GM18520 (cell line): ENCODE measurements around the gene WDR89.
"Not testable (repeated sequence)": the region's sequence is repeated elsewhere in the genome, so short reads cannot be mapped to it uniquely, and the experiment has no call there.

Experiments used
- ATAC-seq: cut with Tn5 transposase; IDR thresholded peaks from one replicate; pipeline ENCODE4 v1.9.1; 2021; ENCODE audit not compliant: unreplicated experiment

WDR89 gene

DNA sequence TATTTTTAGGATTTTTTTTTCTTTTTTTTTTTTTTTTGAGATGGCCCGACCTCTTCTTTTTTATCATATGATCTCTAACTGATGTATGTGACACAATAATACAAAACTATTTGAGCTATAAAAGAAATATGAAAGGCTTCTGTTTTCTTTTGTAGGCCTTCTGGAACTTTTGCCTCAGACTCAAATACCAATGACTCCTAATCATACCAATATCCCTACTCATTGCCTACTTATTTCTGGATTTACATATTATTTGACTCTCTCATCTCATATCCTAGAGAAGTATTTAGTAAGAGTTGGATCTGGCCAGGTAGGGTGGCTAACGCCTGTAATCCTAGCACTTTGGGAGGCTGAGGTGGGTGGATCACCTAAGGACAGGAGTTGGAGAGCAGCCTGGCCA is 12.7 kb upstream of the WDR89 start:
- ATAC-seq, result no peak

GRCh38 chr14:63652406-63652805 is 10.7 kb upstream of the WDR89 start:
- ATAC-seq, result no peak

DNA sequence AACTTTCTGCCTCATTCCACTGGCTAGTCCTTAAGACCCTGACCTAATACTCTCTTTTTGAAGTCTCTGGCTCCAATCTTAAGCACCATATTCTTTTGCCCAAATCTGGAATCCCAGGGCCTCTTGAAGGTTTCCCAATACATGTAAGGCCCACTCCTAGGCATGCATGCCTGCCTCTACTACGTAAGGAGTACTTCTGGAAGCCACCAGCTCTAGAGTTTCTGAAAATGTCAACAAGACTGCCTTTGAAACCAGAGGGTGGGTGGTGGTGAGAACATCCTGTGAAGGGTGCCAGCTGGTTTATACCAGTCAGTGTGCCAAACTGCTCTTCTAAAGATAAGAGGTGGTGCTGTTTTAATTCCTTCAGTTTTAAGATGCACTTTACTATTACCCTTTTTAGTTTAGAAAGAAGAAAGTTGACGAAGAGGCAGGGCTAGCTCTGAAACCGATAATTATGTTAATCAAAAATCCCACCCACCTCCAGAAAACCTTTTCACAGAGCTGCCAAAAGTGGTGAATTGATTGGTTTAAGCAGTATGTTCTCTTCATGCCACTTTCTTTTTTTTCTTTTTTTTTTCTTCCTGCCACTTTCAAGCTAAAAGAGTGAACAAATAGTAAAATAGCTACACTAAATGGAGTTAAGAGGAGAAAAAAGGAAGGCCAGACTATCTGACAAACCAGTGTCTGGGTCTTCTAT is 8.7 kb upstream of the WDR89 start:
- peak; percentile 68 for ATAC-seq

GRCh38 chr14:63647696-63648410 is 6.2 kb upstream of the WDR89 start:
- peak; percentile 46 for ATAC-seq

DNA sequence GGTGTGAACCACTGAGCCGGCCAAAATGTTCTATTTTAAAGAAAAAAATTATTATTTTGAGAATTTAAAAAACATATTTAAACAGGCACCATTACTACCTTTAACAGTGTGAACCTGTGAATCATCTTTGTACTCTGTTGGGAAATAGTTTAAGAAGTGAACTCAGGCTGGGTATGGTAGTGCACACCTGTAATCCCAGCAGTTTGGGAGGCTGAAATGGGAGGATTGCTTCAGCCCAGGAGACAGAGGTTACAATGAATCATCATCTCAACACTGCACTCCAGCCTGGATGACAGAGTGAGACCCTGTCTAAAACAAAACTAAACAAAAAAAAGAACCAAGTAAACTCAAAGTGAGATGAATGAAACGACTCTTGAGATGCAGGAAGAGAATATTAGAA is 3.1 kb upstream of the WDR89 start:
- no peak for ATAC-seq

GRCh38 chr14:63642656-63643382 is 1.1 kb upstream of the WDR89 start:
- ATAC-seq, result no peak

- peak; percentile 46 for ATAC-seq
These were observed 549 bp upstream of the WDR89 start for GRCh38 chr14:63642229-63642611.

- no peak for ATAC-seq
These were observed 3.2 kb downstream of the WDR89 start for GRCh38 chr14:63638493-63638892.

- ATAC-seq, result not testable (repeated sequence)
These were observed 5.5 kb downstream of the WDR89 start for GRCh38 chr14:63636094-63636635.

DNA sequence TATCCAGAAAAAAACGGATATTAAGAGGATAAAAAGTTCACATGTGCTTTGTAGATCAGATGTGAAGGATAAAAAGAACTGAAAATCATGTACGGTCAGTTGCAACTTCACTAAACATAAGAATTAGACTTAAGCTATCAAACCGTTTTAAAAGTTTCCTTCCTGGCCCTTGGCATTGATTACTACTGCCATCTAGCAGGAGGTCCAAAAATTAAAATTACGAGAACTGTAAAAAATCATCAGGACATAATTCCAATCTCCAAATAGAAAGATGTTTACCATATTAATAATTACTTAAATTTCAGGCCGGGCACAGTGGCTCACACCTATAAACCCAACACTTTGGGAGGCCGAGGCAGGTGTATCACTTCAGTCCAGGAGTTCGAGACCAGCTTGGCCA is 7.9 kb downstream of the WDR89 start:
- ATAC-seq, result no peak

GRCh38 chr14:63632932-63633514 is 8.6 kb downstream of the WDR89 start:
- peak; percentile 53 for ATAC-seq

DNA sequence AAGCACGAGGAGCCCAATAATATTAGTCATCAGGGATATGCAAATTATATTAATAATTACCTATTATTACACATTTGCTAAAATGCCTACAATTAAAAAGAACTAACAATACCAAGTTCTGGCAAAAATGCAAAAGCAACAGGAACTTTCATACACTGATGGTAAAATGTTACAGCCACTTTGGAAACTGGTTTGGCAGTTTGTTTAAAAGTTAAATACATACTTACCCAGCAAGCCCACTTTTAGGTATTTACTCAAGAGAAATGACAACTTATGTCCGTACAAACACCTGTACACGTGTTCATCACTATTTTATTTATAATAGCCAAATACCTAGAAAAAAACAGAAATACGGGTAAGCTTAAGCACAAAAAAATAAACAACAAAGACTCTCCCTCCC is 17.0 kb downstream of the WDR89 start:
- ATAC-seq, result no peak

- no peak for ATAC-seq
These were observed 17.5 kb downstream of the WDR89 start for GRCh38 chr14:63624203-63624602.

- ATAC-seq, result not testable (repeated sequence)
These were observed 19.7 kb downstream of the WDR89 start for GRCh38 chr14:63621975-63622374.

GRCh38 chr14:63616015-63616414 is 25.7 kb downstream of the WDR89 start:
- ATAC-seq, result no peak

- ATAC-seq, result no peak
These were observed 26.9 kb downstream of the WDR89 start for GRCh38 chr14:63614679-63615363.

DNA sequence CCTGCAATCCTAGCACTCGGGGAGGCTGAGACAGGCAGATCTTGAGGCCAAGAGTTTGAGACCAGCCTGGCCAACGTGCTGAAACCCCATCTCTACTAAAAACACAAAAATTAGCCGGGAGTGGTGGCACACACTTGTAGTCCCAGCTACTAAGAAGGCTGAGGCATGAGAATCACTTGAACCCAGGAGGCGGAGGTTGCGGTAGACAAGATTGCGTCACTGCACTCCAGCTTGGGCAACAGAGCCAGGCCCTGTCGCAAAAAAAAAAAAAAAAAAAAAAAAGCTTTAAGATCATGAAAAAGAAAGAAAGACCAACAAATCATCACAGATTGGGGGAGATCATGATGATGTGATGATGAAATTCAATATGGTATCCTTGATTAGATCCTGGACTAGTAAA is 30.6 kb downstream of the WDR89 start:
- no peak for ATAC-seq

DNA sequence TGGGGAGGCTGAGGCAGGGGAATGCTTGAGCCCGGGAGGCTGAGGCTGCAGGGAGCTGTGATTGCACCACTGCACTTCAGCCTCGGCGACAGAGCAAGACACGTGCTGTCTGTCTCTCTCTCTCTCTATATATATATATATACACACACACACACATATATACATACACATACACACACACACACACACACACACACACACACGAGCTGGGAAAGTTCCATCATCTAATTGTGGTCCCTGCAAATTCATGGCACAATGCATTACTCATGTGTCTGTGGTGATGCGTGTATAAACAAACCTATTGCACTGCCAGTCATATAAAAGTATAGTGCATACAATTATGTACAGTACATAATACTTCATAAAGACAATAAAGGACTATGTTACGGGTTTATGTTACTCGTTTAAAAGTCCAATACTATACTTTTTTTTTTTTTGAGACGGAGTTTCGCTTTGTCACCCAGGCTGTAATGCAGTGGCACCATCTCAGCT is 36.6 kb downstream of the WDR89 start:
- ATAC-seq, result no peak

DNA sequence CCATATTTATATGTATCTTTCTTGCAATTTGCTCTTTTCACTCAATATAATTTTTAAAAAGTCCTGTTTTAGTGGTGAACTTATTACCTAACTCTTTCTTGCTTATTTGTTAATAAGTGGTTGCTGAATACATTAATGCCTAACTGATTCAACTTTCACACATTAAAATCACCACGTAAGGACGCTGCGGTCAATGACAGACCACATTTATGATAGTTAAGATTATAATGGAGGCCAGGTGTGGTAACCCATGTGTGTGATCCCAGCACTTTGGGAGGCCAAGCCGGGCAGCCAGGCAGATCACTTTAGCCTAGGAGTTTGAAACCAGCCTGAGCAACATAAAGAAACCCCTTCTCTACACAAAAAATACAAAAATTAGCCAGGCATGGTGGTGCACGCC is 37.0 kb downstream of the WDR89 start:
- no peak for ATAC-seq

- no peak for ATAC-seq
These were observed 37.9 kb downstream of the WDR89 start for GRCh38 chr14:63603749-63604277.
